ENCODE results near the gene ANGPTL3.
"Not testable (repeated sequence)": the region's sequence is repeated elsewhere in the genome, so short reads cannot be mapped to it uniquely, and the experiment has no call there.

Gene ANGPTL3, protein sequence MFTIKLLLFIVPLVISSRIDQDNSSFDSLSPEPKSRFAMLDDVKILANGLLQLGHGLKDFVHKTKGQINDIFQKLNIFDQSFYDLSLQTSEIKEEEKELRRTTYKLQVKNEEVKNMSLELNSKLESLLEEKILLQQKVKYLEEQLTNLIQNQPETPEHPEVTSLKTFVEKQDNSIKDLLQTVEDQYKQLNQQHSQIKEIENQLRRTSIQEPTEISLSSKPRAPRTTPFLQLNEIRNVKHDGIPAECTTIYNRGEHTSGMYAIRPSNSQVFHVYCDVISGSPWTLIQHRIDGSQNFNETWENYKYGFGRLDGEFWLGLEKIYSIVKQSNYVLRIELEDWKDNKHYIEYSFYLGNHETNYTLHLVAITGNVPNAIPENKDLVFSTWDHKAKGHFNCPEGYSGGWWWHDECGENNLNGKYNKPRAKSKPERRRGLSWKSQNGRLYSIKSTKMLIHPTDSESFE

DNA sequence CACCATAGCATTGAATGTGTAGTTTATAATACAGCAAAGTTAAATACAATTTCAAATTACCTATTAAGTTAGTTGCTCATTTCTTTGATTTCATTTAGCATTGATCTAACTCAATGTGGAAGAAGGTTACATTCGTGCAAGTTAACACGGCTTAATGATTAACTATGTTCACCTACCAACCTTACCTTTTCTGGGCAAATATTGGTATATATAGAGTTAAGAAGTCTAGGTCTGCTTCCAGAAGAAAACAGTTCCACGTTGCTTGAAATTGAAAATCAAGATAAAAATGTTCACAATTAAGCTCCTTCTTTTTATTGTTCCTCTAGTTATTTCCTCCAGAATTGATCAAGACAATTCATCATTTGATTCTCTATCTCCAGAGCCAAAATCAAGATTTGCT is at the start of gene ANGPTL3:
ANGPTL3 (plus strand) TSS at position 240 of the 400 bp plus-strand sequence; CDS start at position 287, 47 bp downstream.
- TF ChIP-seq, protein P1, sequence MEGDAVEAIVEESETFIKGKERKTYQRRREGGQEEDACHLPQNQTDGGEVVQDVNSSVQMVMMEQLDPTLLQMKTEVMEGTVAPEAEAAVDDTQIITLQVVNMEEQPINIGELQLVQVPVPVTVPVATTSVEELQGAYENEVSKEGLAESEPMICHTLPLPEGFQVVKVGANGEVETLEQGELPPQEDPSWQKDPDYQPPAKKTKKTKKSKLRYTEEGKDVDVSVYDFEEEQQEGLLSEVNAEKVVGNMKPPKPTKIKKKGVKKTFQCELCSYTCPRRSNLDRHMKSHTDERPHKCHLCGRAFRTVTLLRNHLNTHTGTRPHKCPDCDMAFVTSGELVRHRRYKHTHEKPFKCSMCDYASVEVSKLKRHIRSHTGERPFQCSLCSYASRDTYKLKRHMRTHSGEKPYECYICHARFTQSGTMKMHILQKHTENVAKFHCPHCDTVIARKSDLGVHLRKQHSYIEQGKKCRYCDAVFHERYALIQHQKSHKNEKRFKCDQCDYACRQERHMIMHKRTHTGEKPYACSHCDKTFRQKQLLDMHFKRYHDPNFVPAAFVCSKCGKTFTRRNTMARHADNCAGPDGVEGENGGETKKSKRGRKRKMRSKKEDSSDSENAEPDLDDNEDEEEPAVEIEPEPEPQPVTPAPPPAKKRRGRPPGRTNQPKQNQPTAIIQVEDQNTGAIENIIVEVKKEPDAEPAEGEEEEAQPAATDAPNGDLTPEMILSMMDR (IDR thresholded peaks at IDR 0.05; ENCODE audit: low read depth, low read length, missing control alignments), result no peak
- DNase-seq (ENCODE audit: low read depth), result no peak

DNA sequence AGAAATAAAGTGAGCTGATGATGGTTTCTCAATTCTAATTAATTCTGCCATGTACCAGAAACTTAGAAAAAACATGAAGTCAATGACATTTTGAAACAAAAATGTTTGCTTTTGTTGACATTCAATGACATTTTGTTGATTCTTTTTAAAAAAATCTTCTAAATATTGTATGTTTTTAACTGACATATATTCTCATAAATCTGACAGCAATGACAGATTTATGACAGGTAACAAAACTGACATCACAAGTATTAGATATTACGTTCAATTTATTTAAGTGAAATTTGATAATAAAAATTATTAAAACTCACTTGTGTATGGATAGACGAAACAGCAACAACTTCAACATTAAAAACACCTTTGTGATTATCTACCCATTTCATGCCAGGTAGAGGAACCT is 36.0 kb upstream of the ANGPTL3 start:
- TF ChIP-seq, protein P1 (IDR thresholded peaks at IDR 0.05; ENCODE audit: low read depth, low read length, missing control alignments), result no peak
- H3K4me3 ChIP-seq (ENCODE audit: low read depth, low read length), result no peak overlapping the region
- DNase-seq (ENCODE audit: low read depth), result no peak

More for the DNA sequence above, at the start of gene ANGPTL3:
- no peak within 1 kb of the TSS for H3K4me3 ChIP-seq (ENCODE audit: low read depth, low read length)

DNA sequence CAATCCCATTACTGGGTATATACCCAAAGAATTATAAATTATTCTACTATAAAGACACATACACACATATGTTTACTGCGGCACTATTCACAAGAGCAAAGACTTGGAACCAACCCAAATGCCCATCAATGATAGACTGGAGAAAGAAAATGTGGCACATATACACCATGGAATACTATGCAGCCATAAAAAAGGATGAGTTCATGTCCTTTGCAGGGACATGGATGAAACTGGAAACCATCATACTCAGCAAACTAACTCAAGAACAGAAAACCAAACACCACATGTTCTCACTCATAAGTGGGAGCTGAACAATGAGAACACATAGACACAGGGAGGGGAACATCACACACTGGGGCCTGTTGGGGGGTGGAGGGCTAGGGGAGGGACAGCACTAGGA is 30.1 kb upstream of the ANGPTL3 start:
- not testable (repeated sequence) for DNase-seq (ENCODE audit: low read depth); H3K4me3 ChIP-seq (ENCODE audit: low read depth, low read length)

DNA sequence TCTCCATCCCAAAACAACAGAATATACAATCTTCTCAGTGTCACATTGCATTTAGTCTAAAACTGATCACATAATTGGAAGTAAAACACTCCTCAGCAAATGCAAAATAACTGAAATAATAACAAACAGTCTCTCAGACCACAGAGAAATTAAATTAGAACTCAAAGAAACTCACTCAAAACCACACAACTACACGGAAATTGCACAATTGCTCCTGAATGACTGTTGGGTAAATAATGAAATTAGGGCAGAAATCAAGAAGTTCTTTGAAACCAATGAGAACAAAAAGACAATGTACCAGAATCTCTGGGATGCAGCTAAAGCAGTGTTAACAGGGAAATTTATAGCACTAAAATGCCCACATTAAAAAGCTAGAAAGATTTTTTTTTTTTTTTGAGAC is 29.4 kb upstream of the ANGPTL3 start:
- not testable (repeated sequence) for H3K4me3 ChIP-seq (ENCODE audit: low read depth, low read length)

DNA sequence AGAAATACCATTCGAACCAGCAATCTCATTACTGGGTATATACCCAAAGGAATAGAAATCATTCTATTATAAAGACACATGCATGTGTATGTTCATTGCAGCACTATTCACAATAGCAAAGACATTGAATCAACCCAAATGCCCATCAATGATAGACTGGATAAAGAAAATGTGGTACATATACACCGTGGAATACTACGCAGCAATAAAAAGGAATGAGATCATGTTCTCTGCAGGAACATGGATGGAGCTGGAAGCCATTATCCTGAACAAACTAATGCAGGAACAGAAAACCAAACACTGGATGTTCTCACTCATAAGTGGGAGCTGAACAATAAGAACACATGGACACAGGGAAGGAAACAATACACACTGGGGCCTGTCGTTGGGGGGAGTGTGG is 25.8 kb upstream of the ANGPTL3 start:
- DNase-seq (ENCODE audit: low read depth); H3K4me3 ChIP-seq (ENCODE audit: low read depth, low read length): not testable (repeated sequence)

More for the DNA sequence above, 29.4 kb upstream of the ANGPTL3 start:
- DNase-seq (ENCODE audit: low read depth), result not testable (repeated sequence)

DNA sequence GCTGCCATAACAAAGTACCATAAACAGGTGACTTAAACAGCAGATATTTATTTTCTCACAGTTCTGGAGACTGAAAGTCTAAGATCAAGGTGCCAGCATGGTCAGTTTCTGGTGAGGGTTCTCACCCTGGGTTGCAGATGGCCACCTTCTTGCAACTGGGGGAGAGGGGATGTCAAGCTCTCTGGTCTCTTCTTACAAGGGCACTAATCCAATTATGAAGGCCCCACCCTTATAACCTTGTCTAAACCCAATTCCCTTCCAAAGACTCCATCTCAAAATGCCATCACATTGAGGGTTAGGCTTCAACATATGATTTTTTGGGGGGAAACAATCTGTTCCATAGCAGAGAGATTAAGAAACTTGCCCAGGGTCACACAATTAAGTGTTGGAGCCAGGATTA is 24.8 kb upstream of the ANGPTL3 start:
- TF ChIP-seq, protein P1 (IDR thresholded peaks at IDR 0.05; ENCODE audit: low read depth, low read length, missing control alignments), result no peak
- no peak overlapping the region for H3K4me3 ChIP-seq (ENCODE audit: low read depth, low read length)
- DNase-seq (ENCODE audit: low read depth), result no peak

DNA sequence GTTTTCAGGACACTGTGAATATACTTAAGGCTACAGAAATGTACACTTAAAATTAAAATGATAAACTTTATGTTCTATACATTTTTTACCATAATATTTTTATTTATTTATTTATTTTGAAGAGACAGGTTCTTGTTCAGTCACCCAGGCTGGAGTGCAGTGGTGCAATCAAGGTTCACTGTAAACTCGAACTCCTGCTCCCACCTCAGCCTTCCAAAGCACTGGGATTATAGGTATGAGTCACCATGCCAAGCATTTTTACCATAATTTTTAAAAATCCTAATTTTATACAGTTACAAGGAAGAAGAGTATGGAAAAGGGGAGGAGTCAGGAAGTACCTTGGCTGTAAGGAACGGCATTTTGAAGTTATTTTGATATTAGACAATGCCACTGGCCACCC is 23.6 kb upstream of the ANGPTL3 start:
- no peak overlapping the region for H3K4me3 ChIP-seq (ENCODE audit: low read depth, low read length)
- DNase-seq (ENCODE audit: low read depth), result no peak
- TF ChIP-seq, protein P1 (IDR thresholded peaks at IDR 0.05; ENCODE audit: low read depth, low read length, missing control alignments), result no peak

DNA sequence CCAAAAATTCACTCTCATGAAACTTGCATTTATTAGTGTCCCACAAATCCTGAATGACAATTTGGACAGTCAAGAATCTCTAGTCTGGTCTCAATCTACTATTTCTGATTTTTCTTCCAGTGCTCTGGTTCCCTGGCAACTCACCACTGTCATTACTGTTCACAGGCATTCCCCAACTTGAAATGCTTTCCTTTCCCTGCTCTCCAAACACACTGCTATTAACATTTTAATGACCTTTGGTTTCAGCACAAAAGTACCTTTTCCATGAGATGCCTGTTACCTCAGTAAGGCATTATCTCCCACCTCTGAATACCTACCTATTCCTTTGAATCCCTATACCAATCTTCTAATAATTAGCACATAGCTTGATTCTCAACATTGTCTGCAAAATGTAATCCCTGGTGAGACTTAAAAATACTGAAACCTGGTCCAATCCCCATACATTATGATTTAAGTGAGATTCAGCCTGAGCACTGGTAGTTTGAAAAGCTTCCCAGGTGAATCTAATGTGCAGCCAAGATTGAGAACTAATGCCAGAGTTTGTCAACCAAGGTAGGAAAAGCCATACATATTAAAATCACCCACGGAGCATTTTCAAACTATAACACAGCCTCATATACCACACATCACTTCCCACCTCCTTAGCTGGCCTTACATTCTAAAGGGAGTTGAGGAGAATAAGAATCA is 11.7 kb upstream of the ANGPTL3 start:
- no peak overlapping the region for H3K4me3 ChIP-seq (ENCODE audit: low read depth, low read length)
- no peak for DNase-seq (ENCODE audit: low read depth)
- TF ChIP-seq, protein P1 (IDR thresholded peaks at IDR 0.05; ENCODE audit: low read depth, low read length, missing control alignments), result no peak
